Activated CD4-positive, alpha-beta T cell treated with anti-CD3 and anti-CD28 coated beads for 48 hours (primary cell): Measurements from ENCODE around the gene ANKRD11.
A peak's percentile ranks its signal among the peaks of the same experiment; 100 is the strongest.
"Not testable (repeated sequence)": the region's sequence is repeated elsewhere in the genome, so short reads cannot be mapped to it uniquely, and the experiment has no call there.

Experiments used
- DNase-seq: peaks from one replicate; pipeline ENCODE4 v3.0.0-alpha.2; 2020

Gene ANKRD11

GRCh38 chr16:89449726-89450335 is 40.5 kb downstream of the ANKRD11 start:
- DNase-seq: no peak

- DNase-seq: no peak
Observed at GRCh38 chr16:89448656-89449055, 41.7 kb downstream of the ANKRD11 start.

GRCh38 chr16:89446975-89447293 is 43.4 kb downstream of the ANKRD11 start:
- no peak for DNase-seq

GRCh38 chr16:89446136-89446974 is 44.0 kb downstream of the ANKRD11 start:
- DNase-seq: peak; percentile 34

- DNase-seq: no peak
Observed at GRCh38 chr16:89445166-89445565, 45.2 kb downstream of the ANKRD11 start.

GRCh38 chr16:89444728-89445127 is 45.6 kb downstream of the ANKRD11 start:
- DNase-seq: no peak

- no peak for DNase-seq
Observed at GRCh38 chr16:89444151-89444723, 46.1 kb downstream of the ANKRD11 start.

- DNase-seq: no peak
Observed at GRCh38 chr16:89443727-89444084, 46.7 kb downstream of the ANKRD11 start.

GRCh38 chr16:89442990-89443726 is 47.2 kb downstream of the ANKRD11 start:
- no peak for DNase-seq

- no peak for DNase-seq
Observed at GRCh38 chr16:89442588-89442987, 47.8 kb downstream of the ANKRD11 start.

- no peak for DNase-seq
Observed at GRCh38 chr16:89439659-89440058, 50.7 kb downstream of the ANKRD11 start.

- DNase-seq: no peak
Observed at GRCh38 chr16:89437991-89438390, 52.4 kb downstream of the ANKRD11 start.

- no peak for DNase-seq
Observed at GRCh38 chr16:89437251-89437987, 52.9 kb downstream of the ANKRD11 start.

- no peak for DNase-seq
Observed at GRCh38 chr16:89436366-89436765, 54.0 kb downstream of the ANKRD11 start.

- not testable (repeated sequence) for DNase-seq
Observed at GRCh38 chr16:89435059-89435458, 55.3 kb downstream of the ANKRD11 start.

- no peak for DNase-seq
Observed at GRCh38 chr16:89434490-89434889, 55.9 kb downstream of the ANKRD11 start.

GRCh38 chr16:89433363-89433984 is 56.9 kb downstream of the ANKRD11 start:
- not testable (repeated sequence) for DNase-seq

GRCh38 chr16:89431630-89432029 is 58.7 kb downstream of the ANKRD11 start:
- no peak for DNase-seq

- no peak for DNase-seq
Observed at GRCh38 chr16:89431158-89431584, 59.2 kb downstream of the ANKRD11 start.

GRCh38 chr16:89430436-89431157 is 59.8 kb downstream of the ANKRD11 start:
- no peak for DNase-seq

GRCh38 chr16:89428605-89429004 is 61.8 kb downstream of the ANKRD11 start:
- not testable (repeated sequence) for DNase-seq
